Thoracic aorta (tissue), 2 donors: ENCODE measurements around the gene ITGA2. TPM values are rescaled to one million over a fixed set of nuclear protein-coding genes. Genes with fewer than 3 reads are reported as not detected.

Experiments used
- ATAC-seq: fragments of 150-250 bp; one replicate; pipeline ENCODE4 v1.8.0; 2017; ENCODE audit warnings: low read depth; ENCODE audit not compliant: insufficient number of reproducible peaks, low FRiP score
- DNase-seq: peaks from one replicate; pipeline ENCODE4 v3.0.0-alpha.2; 2020; ENCODE audit warnings: low spot score
- H3K27ac ChIP-seq, 2 donors: fragments of 200-600 bp; sonication (generic); 1 replicate in 1 of 2; 2 replicates in 1 of 2; pipeline ENCODE4 v1.5.1; 2016; ENCODE audit warnings: mild to moderate bottlenecking in 2 of 2, moderate library complexity in 2 of 2
- H3K27me3 ChIP-seq: fragments of 200-600 bp; sonication (generic); replicated peaks from 2 replicates; pipeline ENCODE4 v1.6.0; 2016; ENCODE audit warnings: mild to moderate bottlenecking; ENCODE audit not compliant: insufficient read depth
- H3K36me3 ChIP-seq: fragments of 200-600 bp; sonication (generic); one replicate; pipeline ENCODE4 v1.5.1; 2016
- H3K4me1 ChIP-seq, 2 donors: fragments of 200-600 bp; sonication (generic); 1 replicate in 1 of 2; 2 replicates in 1 of 2; pipeline versions ENCODE4 v1.5.1 to v1.6.0; 2016; ENCODE audit warnings: low read depth in 2 of 2, mild to moderate bottlenecking in 1 of 2; ENCODE audit not compliant: control insufficient read depth in 1 of 2
- H3K4me3 ChIP-seq: fragments of 200-600 bp; sonication (generic); 2 replicates; pipeline ENCODE4 v1.5.1; 2016; ENCODE audit warnings: mild to moderate bottlenecking
- H3K9me3 ChIP-seq: fragments of 200-600 bp; sonication (generic); 2 replicates; pipeline ENCODE4 v1.5.1; 2016
- CTCF ChIP-seq: fragments of 200-600 bp; sonication (generic); IDR thresholded peaks from one replicate; pipeline ENCODE4 v1.5.1; 2019; ENCODE audit warnings: antibody characterized with exemption
- total RNA-seq, 2 donors: library from RNA; depleted of rRNA; stranded (reverse); fragments of >200 nt; gene quantifications; one replicate each; pipeline versions ENCODE4 v1.1.0 to v1.2.3, GENCODE V29; 2016

Gene ITGA2
- total RNA-seq, 2 donors from 2014 or later, result 4.9 to 7.2 TPM

- Histone ChIP-seq H3K4me1 (no peaks in the 10 kb centered on the region), H3K9me3 (no peaks in the 10 kb centered on the region), H3K27me3 (no peaks in the 10 kb centered on the region), H3K4me3 (no peak overlapping the region), H3K36me3 (no peaks in the 10 kb centered on the region), H3K27ac (no peak overlapping the region)
- DNase-seq, result no peak
- no peak for TF ChIP-seq CTCF
- ATAC-seq, result no peak
Observed at GRCh38 chr5:53080271-53080670, 91.1 kb downstream of the ITGA2 start.

GRCh38 chr5:53083927-53084326 lies 94.8 kb downstream of the ITGA2 start:
- Histone ChIP-seq H3K27me3 (no peaks in the 10 kb centered on the region), H3K27ac (no peak overlapping the region), H3K4me1 (peaks cover 0 to 3% of the 10 kb centered on the region in 2 donors), H3K36me3 (no peaks in the 10 kb centered on the region), H3K4me3 (no peak overlapping the region), H3K9me3 (no peaks in the 10 kb centered on the region)
- DNase-seq (no peak), ATAC-seq (no peak)
- no peak for TF ChIP-seq CTCF

GRCh38 chr5:53084546-53085255 lies 95.5 kb downstream of the ITGA2 start:
- H3K4me1 ChIP-seq, result peaks cover 0 to 7% of the 10 kb centered on the region in 2 donors
- H3K27me3 ChIP-seq, result no peaks in the 10 kb centered on the region
- no peak overlapping the region for H3K27ac ChIP-seq
- DNase-seq (no peak), ATAC-seq (no peak)
- H3K36me3 ChIP-seq, result no peaks in the 10 kb centered on the region
- no peaks in the 10 kb centered on the region for H3K9me3 ChIP-seq
- H3K4me3 ChIP-seq, result no peak overlapping the region
- TF ChIP-seq CTCF, result no peak

GRCh38 chr5:53087171-53087570 lies 98.0 kb downstream of the ITGA2 start:
- no peaks in the 10 kb centered on the region for H3K36me3 ChIP-seq
- ATAC-seq (no peak), DNase-seq (no peak)
- H3K9me3 ChIP-seq, result no peaks in the 10 kb centered on the region
- no peak overlapping the region for H3K4me3 ChIP-seq
- no peak for TF ChIP-seq CTCF
- H3K4me1 ChIP-seq, result peaks cover 5 to 20% of the 10 kb centered on the region in 2 donors
- no peaks in the 10 kb centered on the region for H3K27me3 ChIP-seq
- H3K27ac ChIP-seq, result no peak overlapping the region

- Histone ChIP-seq H3K4me3 (no peak overlapping the region), H3K27me3 (no peaks in the 10 kb centered on the region), H3K36me3 (no peaks in the 10 kb centered on the region), H3K9me3 (no peaks in the 10 kb centered on the region), H3K4me1 (peaks cover 5 to 20% of the 10 kb centered on the region in 2 donors), H3K27ac (no peak overlapping the region)
- DNase-seq (no peak), ATAC-seq (no peak)
- no peak for TF ChIP-seq CTCF
Observed at GRCh38 chr5:53087621-53088121, 98.5 kb downstream of the ITGA2 start.
